ENCODE measurements around the gene NRCAM. TPM values are rescaled to one million over a fixed set of nuclear protein-coding genes. Genes with fewer than 3 reads are reported as not detected.

NRCAM gene
- total and polyA plus RNA-seq, 2 of the 13 experiments (the other 11 are each of a cell fraction or from before 2014, with no cell fraction given) = 0.31 to 0.33 TPM

- TF ChIP-seq KMT2B (CRISPR knock-in tag; IDR thresholded peaks at IDR 0.05) (no peak), CSRNP1 (CRISPR knock-in tag; IDR thresholded peaks at IDR 0.05) (no peak), PPARG (CRISPR knock-in tag; conservative IDR thresholded peaks at IDR 0.05) (no peak), GZF1 (CRISPR knock-in tag; IDR thresholded peaks at IDR 0.05) (no peak), HNF4A (CRISPR knock-in tag; IDR thresholded peaks at IDR 0.05) (no peak), ZBTB37 (CRISPR knock-in tag; IDR thresholded peaks at IDR 0.05) (no peak), ZNF121 (CRISPR knock-in tag; IDR thresholded peaks at IDR 0.05) (no peak), SNAPC2 (CRISPR knock-in tag; IDR thresholded peaks at IDR 0.05) (no peak), ZNF775 (CRISPR knock-in tag; IDR thresholded peaks at IDR 0.05; ENCODE audit: borderline replicate concordance) (no peak), ZNF331 (CRISPR knock-in tag; IDR thresholded peaks at IDR 0.05) (no peak), ZFP36L2 (CRISPR knock-in tag; IDR thresholded peaks at IDR 0.05) (no peak), NFE2 (CRISPR knock-in tag; IDR thresholded peaks at IDR 0.05) (no peak), IRX3 (CRISPR knock-in tag; IDR thresholded peaks at IDR 0.05; ENCODE audit: borderline replicate concordance, low read depth) (no peak), TBL1XR1 (IDR thresholded peaks at IDR 0.05; ENCODE audit: borderline replicate concordance, low read length, partially characterized antibody) (no peak), ATF1 (CRISPR knock-in tag; IDR thresholded peaks at IDR 0.05) (no peak), HOXA7 (CRISPR knock-in tag; IDR thresholded peaks at IDR 0.05) (no peak), CHCHD3 (CRISPR knock-in tag; IDR thresholded peaks at IDR 0.05) (no peak), SNAPC4 (CRISPR knock-in tag; IDR thresholded peaks at IDR 0.05) (no peak)
- no peak for DNase-seq (ENCODE audit: low spot score)
- Histone ChIP-seq H3K4me1 (ENCODE audit: insufficient read depth, low read length) (no peaks in the 10 kb centered on the region), H3K36me3 (replicated peaks in 1 of 2; ENCODE audit: control insufficient read depth in 1 of 2, insufficient read depth in 2 of 2, low read length in 2 of 2) (no peaks in the 10 kb centered on the region), H3K9ac (ENCODE audit: insufficient read depth, low read depth, low read length) (no peak overlapping the region), H3K4me2 (ENCODE audit: low read depth, low read length) (no peak overlapping the region), H3K27ac (ENCODE audit: extremely low read length, insufficient read depth, low read length) (no peak overlapping the region), H2AFZ (ENCODE audit: low read length) (no peak overlapping the region), H3K27me3 (ENCODE audit: control insufficient read depth in 1 of 2, insufficient read depth in 2 of 2, low read length in 2 of 2) (no peaks in the 10 kb centered on the region), H3K79me2 (ENCODE audit: insufficient read depth, low read length) (no peaks in the 10 kb centered on the region), H3K4me3 (replicated peaks in 1 of 3; ENCODE audit: insufficient read depth in 1 of 3, low read depth in 2 of 3, low read length in 3 of 3) (no peak overlapping the region), H3K9me3 (ENCODE audit: low read length) (no peaks in the 10 kb centered on the region), H4K20me1 (ENCODE audit: insufficient read depth, low read length) (no peaks in the 10 kb centered on the region)
- ATAC-seq = no peak
- BruUV-seq (replicated peaks) = no TSS peak
- intact Hi-C loops (cut with micrococcal nuclease; ENCODE audit: unreplicated experiment) (no loop called here), in situ Hi-C loops (cut with HindIII; ENCODE audit: extremely low pct_ligation_motif_present, low pct_unique_long_range_greater_than_20kb) (no loop called here)
- WGBS (ENCODE audit: low lambda C conversion rate) = 3% methylated on average over 1 of the region's 1 CpG
- POLR2A ChIA-PET = no interaction called here
- FAIRE-seq = no peak
- CTCF ChIA-PET (ENCODE audit: low intra/inter-chr PET ratio, low total read pairs) = no interaction called here
Measured at GRCh38 chr7:108289852-108290251, 166.4 kb downstream of the NRCAM start.

Data from HepG2 (cell line).